ENCODE measurements around the gene TSEN2.
"Not testable (repeated sequence)": the region's sequence is repeated elsewhere in the genome, so short reads cannot be mapped to it uniquely, and the experiment has no call there.

TSEN2 gene

DNA sequence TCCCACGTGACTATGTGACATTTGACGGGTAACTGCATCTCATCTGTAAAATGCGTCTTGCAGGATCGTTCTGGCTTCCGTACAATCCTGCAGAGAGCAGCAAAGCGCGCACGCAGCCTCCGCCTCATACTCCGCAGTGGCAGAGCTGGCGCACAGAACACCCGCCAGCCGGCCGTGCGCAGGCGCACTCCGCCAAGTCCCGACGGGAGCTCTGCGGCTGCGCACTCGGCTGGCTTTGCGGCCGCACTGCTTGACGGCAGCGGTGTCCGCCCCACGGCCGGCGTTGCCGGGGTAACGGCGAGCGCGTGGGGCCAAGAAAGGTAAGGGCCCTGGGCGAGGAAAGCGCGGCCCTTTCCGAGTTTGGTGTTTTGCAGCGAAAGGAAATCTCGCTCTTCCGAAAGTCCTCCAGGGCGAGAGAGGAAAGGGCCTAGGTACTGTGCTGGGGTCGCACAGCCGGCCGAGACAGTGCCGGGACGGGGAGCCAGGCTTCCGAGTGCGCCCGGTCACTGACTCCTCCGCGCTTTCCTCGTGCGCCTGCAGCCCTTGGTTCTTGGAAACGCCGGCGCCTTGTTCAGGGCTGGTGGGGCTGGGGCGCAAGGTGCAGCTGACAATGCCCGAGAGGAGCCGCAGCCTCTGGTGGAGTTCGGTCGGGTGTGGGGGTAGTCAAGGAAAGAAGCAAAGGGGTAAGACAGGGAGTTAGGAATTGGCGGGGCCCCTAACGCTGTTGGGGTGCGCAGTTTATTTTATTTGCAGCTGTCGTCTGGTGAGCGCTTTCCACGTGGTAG, at the start of gene TSEN2:
Gene TSEN2, plus strand, starts transcription at position 283 of the 785 bp plus-strand sequence. CDS start 5,321 bp downstream, outside the sequence.
- peak; percentile 42 for FAIRE-seq

DNA sequence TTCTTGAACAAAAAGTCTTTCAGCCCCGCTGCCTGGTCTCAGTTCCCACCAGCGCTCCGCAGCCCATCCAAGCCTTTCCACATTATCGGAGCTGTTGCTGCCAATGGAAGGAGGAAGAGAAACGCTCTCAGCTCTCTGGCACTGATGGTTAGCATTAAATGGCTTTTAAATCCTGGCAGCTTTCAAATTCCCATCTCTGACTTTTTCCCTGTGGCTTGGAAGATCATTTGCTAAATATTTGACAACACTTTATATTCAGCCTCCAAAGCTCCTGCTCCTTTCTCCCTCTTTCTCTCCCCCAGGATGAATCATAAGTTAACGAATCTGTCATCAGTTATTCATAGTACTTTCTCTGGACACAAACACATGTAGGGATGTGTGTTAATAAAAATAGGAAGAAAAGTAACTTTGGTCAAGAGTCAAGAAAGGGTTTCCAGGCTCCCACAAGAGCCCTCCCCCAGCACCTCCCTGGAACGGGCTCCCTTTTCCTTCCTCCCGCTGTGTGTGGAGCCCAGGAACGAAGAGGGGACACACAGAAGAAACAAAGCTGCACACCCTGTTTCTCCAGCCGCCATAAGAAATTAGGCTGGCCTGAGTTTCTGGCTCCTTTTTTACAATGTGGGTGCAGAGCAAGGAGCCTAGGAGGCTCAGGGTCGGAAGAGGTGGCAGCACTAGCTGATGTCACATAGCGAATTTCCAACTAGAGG, 47.6 kb upstream of the TSEN2 start:
- FAIRE-seq: no peak

DNA sequence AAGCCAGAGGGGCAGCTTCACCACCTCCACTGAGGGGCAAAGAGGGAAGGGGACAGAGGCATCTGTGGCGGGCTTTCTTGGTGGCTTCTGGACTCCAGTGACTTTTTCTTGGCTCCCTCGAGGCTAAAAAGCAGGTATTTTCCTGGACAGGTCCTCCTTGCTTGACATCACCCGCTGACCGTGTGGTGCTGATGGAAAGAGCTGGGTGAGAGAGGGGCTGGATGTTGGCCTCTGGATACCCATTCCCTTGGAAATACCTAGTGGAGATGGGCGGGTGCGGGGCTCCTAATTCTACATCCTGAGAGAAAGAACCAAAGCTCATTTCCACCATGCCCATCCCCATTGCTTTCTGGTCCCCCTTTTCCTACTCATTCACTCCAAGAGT, 47.1 kb upstream of the TSEN2 start:
- FAIRE-seq: no peak

DNA sequence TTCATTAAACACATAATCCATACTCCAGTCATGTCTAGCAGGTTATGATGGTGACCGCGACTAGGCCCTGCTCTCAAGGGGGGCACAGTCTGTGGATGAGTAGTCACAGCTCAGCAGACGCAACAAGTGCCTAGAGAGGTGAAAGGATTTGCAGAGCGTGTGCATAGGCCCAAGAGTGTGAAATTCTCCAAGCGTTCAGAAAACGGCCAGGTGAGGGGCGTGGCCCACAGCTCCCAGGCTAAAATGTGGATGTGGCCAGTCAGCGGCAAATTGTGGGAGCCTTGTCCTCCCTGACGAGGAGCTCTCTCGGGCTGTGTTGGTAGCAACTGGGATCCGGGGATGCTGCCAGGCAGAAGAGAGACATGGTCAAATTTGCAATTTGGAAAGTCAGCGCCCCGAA, 46.4 kb upstream of the TSEN2 start:
- no peak for FAIRE-seq

DNA sequence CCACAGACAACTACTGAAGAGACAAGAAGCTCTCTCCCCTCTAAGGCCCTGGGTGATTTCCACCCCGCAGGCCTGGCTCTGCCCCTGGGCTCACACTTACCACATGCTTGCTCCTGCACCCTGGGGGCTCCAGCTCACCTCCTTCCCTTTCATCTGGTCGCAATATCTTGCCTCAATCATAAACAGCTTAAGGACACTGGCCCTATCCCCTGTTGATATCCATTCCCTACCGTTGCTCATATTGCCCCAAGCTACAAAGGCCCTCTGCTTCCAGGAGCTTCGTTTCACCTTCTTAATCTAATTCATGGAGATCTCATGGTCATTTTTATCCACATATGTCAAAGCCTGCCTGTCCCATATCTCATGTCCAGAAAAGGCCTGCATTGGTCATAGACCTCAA, 46.0 kb upstream of the TSEN2 start:
- no peak for FAIRE-seq

DNA sequence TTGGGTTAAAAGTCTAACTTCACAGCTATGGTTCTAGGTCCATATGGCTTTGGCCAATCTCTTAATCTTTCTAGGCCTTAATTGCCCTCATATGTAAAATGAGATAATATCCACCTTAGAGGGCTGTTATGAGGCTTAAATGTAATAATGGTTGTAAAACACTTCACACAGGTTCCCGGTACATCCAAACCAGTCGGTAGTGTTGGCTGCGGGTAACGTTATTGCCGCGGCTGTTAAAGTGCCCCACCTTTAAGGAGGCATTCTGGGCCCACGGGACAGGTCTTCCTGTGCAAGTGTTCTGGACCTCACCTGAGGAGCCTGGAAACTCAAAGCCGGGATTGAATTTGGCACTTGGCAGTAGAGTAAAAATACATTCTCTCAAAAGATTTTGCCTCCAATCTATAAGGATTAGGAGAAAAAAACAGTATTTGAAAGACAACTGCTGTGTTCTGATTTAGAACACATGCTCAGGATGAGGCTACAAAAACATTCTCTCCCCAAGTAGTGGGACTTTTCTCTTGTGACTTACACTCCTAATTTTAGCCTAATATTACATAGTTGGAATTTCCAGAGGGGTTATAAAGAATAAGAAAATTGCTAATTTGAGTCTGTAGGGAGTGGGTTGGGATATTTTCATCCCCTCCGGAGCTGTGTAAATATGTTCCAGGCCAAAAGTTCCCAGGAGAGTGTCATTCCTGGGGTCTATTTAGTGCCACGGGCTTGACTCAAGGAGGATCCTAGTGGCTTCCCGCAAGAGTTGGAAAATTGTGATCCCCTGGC, 44.9 kb upstream of the TSEN2 start:
- FAIRE-seq: no peak

DNA sequence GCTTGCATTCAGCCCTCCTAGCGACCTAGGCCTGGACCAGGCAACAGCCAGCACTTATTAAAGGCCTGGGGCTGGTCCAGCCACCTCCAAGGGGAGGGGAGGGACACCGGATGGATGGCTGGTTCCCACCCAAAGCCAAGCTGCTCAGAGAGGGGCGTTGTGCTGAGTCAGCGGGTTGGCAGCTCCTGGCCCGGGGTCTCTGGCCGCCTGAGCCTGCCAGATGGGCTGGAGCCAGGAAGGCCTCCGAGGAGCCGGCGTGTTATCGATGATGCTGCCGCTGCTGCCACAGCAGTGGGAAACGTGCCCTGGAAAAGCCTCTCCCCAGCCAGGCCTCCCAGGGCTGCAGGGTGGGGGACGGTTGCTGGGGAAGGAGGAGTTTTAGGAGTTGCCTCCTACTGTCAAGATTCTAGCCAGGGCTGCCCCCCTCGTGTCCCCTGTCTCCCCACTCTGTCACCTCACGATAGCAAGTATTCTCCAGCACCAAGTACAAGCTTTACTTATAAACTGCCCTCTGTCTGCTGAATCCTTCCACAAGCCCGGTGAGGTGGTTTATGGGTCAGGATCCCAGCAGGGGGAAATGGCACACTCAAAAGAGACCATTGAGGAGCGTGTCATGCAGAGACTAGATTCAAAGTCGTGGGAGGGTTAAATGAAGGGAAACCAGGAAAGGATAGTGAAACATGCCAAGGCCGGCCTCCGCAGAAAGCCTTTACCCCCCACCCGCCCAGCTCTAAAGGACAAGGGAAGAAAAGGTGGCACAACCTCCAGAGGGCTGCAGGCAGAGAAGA, 43.2 kb upstream of the TSEN2 start:
- FAIRE-seq: no peak

DNA sequence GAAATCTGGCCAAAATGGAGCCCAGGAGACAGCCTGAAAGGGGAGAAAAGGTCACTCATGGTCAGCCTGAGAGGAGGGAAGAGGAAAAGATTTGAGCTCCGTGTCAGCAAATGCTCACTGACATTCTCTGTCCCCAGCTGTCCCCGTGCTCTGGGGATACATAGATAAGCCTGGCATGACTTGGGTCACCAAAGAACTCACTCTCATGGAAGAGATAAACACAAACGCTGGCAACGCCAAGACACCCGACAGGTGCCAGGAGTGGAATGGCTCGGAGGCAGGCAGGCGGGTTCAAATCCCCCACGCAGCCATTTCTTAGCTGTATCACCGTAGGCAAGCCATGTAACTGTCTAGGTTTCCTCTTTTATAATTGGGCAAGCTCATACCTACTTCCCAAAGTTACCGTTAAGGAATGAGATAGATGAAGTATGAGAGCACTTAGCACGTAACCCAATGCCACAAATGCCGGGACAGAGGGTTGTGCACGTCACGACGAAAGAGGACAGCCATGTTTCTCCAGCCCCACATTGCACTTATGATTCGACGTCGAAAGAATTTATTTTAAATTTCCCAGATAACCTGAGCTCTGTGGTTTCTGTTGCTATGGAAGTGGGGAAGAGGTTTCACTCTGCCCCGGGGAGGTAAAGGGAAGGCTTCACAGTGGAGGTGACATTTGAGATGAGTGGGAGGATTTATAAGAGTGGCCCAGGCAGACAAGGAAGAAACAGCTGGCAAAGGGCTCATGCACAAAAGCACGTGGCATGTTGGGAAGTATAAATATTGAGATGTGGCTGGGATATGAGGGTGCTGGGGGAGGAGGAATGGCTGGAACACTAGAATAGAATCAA, 41.4 kb upstream of the TSEN2 start:
- FAIRE-seq: no peak

DNA sequence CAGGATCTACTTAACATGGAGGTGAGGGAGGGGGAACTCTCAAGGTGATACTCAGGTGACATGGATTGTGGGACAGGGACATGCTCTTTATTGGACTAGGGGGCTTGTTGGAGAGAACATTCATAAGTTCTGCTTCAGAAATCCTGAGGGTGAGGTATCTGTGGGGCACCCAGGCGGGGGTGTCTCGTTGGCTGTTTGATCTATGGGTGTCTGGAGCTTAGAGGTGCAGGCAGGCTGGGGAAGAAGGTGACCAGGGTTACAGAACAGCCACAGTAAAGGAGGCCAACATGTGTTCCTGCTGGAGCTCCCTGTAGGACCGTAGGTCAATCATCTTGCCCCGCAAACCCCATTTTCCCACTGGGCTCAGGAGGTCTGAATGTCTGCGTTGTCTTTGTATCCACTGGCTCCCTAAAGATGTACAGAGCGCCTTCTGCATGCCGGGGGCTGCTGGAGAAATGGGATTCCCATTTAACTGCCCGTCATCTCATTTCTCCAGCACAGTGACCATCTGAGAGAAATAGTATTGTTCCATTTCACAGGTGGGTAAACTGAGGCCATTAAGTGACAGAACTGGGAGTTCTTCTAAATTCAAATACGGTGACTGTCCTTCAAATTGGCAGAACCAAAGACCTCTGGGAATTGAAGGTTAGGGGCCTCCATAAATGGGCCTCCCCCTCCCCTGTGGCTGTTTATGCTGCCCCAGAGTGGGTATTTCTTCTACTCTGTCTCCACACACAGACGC, 40.3 kb upstream of the TSEN2 start:
- FAIRE-seq: no peak

DNA sequence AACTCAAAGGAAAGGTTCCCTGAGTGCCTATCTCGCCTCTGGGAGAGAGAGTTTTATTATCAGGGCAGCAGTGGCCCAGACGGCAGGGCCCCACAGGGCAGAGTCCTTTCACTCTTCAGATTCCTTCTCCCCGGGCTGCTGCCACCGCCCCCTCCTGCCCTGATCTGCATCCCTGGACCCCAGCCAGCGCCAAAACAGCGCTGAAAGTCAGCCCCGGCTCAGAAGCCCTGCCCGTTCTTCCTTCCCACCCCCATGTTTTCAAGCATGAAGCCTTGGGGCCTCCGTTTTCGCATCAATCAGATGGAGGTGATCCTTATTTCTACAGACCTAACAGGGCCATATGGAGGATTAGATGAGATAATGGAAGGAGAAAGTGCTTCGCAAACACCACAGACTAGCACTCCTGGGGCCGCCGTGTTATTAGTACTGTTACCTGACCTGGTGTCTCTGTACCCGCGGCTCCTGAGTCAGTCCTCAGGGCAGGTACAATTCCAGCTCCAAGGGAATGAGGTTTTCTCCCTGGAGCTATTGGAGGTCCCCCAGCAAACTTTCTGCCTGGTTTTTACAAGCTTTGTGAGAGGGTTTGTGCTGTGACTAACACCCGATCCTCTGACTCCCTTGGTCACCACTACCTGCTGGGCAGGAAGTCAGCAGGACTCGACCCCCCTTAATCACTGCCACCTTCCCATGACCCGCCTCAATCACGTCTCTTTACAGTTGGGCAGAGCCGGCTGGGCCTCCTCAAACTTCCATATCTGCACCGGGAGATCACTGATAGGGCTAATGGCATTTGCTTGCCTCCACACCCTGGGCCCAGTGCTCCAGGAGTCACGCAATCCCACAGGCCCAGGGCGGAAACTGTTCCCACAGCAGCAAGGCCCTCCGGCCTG, 39.5 kb upstream of the TSEN2 start:
- no peak for FAIRE-seq

DNA sequence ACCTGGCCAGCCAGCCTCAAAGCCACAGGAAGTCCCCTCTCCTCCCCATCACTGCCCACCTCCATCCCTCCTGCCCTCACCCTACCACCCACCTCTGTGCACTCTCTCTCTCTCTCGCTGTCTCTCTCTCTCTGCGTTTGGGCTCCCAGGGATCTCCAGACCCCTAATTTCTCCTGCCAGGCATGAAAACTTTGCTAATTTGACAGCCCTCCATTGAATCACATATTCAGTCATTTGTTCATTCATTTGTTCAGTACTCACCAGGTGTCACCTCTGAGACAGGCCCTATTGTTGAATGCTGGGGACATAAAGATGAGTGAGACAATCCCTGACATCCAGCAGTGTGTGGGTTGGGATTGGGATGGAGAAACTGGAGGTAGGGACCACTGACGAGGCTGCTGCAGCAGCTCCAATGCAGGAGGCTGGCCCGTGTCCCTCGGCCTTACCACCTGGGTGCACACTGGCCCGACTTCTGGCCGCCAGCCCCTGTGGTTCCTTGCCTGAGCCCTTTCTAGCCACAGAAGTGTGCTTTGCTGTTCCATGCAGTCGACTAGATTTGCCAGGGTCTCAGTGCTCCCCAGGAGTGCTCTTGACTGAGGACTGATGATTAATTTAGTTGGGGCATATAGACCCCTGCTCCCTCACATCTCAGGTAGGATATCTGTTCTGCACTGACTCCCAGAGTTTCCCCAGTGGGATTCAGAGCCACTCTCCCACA, 38.6 kb upstream of the TSEN2 start:
- no peak for FAIRE-seq

DNA sequence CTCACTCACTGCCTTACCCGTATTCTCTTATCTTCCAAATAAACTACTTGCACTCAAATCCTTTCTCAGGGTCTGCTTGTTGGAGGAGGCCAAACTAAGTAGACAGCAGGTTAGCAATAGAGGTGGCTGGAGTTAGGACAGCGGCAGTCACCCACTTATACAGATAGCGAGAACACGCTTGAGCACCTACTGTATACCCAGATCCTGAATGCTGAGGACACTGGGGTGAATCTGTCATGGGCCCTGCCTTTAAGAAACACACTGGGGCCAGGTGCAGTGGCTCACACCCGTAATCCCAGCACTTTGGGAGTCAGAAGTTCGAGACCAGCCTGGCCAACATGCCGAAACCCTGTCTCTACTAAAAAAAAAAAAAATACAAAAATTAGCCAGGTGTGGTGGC, 38.0 kb upstream of the TSEN2 start:
- FAIRE-seq: no peak

DNA sequence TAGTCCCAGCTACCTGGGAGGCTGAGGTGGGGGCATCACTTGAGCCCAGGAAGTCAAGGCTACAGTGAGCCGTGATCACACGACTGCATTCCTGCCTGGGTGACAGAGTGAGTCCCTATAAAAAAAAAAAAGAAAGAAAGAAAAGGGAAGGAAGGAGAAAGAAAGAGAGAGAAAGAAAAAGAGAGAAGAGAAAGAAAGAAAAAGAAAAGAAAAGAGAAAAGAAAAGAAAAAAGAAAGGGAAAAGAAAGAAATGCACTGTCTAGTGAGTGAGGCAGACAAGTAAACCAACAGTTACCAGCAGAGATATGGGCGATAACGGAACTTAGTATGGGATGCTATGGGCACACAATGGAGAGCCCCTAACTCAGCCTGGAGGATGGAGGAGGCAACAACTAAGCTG, 37.2 kb upstream of the TSEN2 start:
- FAIRE-seq: no peak

DNA sequence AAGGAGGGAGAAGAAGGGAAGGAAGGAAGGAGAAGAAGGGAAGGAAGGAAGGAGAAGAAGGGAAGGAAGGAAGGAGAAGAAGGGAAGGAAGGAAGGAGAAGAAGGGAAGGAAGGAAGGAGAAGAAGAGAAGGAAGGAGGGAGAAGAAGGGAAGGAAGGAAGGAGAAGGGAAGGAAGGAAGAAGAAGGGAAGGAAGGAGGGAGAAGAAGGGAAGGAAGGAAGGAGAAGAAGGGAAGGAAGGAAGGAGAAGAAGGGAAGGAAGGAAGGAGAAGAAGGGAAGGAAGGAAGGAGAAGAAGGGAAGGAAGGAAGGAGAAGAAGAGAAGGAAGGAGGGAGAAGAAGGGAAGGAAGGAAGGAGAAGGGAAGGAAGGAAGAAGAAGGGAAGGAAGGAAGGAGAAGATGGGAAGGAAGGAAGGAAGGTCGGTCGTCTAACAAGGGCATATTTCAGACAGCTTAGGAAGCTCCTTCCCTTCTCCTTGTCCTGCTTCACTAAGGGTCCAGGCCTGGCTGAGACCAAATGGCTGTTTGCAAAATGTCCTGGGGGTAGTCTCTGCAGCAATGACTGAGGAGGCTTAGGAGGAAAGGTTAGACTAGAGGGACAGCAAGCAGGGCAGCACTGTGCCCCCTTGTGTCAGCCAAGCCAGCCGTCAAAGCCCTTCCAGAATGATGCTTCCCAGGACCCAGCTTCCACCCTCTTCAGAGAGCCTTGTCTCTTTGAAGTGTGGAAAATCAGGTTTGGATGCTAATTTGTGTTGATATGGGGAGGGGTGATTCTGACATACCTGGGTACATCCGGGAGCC, 35.7 kb upstream of the TSEN2 start:
- not testable (repeated sequence) for FAIRE-seq

DNA sequence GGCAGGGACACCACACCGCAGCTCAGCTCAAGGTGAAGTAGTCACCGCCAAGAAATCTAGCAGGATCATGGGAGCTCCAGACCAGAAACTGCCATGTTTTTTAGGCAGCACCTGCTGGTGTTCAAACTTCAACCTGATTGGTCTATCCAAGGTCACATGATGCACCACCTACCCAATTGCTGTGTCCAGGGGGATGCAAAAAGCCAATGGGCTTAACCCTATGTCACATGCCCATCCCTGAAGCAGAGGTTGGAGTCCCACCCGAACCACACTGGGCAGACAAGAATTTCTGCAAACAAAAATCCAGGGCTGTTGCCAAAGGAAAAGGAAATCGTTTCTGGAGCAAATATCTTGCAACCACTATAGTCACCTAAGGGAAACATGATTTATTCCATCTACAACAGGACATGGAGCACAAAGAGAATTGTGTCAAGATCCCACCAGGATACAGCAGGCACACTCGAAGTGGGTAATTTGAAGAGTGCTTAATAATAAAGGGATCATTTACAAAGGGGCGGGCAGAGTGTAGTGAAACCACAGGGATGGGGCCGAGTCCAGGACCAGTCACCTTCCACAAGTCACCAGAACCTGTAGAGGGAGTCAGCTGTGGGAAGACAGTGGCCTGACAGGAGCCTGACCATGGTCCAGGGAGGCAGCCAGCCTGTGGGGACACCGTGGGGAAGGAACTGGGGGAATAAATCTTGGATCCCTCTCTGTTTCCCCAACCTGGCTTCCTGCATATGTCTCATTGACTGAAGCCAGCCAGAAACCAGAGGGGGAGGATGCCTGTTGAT, 34.2 kb upstream of the TSEN2 start:
- FAIRE-seq: no peak

DNA sequence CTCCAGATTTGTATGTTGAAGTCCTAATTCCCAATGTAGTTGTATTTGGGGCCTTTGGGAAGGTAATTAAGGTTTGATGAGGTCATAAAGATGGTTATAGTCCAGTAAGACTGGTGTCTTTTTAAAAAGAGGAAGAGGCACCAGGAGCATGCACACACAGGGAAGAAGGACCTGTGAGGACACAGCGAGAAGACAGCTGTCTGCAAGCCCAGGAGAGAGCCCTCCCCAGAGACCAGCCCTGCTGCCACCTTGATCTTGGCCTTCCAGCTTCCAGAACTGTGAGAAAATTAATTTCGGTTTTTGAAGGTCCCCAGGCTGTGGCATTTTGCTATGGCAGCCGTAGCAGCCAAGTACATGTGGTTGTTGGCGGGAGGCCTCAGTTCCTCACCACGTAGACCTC, 32.8 kb upstream of the TSEN2 start:
- no peak for FAIRE-seq

DNA sequence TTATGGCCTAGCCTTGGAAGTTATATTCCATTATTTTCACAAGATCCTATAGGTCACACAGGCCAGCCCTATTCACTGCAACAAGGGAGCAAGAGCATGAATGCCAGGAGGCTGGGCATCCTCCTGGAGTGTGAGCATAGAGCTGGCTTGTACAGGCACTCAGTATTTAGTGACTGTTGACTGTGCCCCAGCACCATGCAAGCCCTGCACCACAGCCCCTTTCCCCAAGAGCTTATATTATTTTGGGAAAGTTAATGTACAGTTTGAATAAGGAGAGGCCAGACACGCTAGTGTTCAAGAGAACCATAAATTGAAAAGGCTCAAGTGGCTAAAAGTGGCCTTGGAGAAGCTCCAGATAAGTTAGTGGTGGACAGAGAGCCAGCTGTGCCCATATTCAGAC, 32.3 kb upstream of the TSEN2 start:
- FAIRE-seq: no peak
